Suprapubic skin (tissue), 4 donors: Measurements from ENCODE around the gene PC. TPM values are rescaled to one million over a fixed set of nuclear protein-coding genes. Genes with fewer than 3 reads are reported as not detected.

Experiments
- DNase-seq, 2 donors: peaks; one replicate each; pipeline ENCODE4 v3.0.0-alpha.2; 2019; ENCODE audit warnings: low spot score in 2 of 2
- H3K27ac ChIP-seq: fragments of 200-600 bp; sonication (generic); one replicate; pipeline ENCODE4 v1.5.1; 2019
- H3K27me3 ChIP-seq: fragments of 200-600 bp; sonication (generic); one replicate; pipeline ENCODE4 v1.5.1; 2019
- H3K36me3 ChIP-seq: fragments of 200-600 bp; sonication (generic); one replicate; pipeline ENCODE4 v1.5.1; 2019
- H3K4me1 ChIP-seq: fragments of 200-600 bp; sonication (generic); one replicate; pipeline ENCODE4 v1.5.1; 2019
- H3K4me3 ChIP-seq: fragments of 200-600 bp; sonication (generic); one replicate; pipeline ENCODE4 v1.5.1; 2019; ENCODE audit warnings: mild to moderate bottlenecking
- H3K9me3 ChIP-seq: fragments of 200-600 bp; sonication (generic); one replicate; pipeline ENCODE4 v1.5.1; 2019
- EP300 ChIP-seq: sonication (generic); formaldehyde crosslinking; IDR thresholded peaks from one replicate; pipeline ENCODE4 v1.6.1; 2017; ENCODE audit warnings: antibody characterized with exemption
- POLR2A ChIP-seq, 2 donors: fragments of 450-650 bp; IDR thresholded peaks; one replicate each; pipeline ENCODE4 v1.6.1; 2017; ENCODE audit warnings: antibody characterized with exemption in 2 of 2, mild to moderate bottlenecking in 2 of 2, moderate library complexity in 2 of 2
- POLR2AphosphoS5 ChIP-seq, 3 donors: sonication (generic); formaldehyde crosslinking; IDR thresholded peaks; one replicate each; pipeline ENCODE4 v1.6.1; 2017; ENCODE audit warnings: antibody characterized with exemption in 3 of 3
- WGBS: methylation state at CpG from one replicate; pipeline ENCODE4 v1.1.5; 2018; 5-methylcytosine and 5-hydroxymethylcytosine counted together
- total RNA-seq, 4 donors: library from RNA; depleted of rRNA; stranded (reverse); fragments of >200 nt; gene quantifications; one replicate each; pipeline ENCODE4 v1.1.0, GENCODE V29; 2016
- TF ChIP-seq, protein P1 (sequence below), 2 donors: fragments of 200-600 bp in 1 of 2; fragments of 450-650 bp in 1 of 2; sonication (generic) in 1 of 2; IDR thresholded peaks; one replicate each; pipeline ENCODE4 v1.5.1; 2016 to 2019; ENCODE audit warnings: antibody characterized with exemption in 2 of 2, mild to moderate bottlenecking in 1 of 2, moderate library complexity in 1 of 2

The PC gene
- total RNA-seq, 4 donors from 2014 or later = 10.8 to 25.4 (median 13.9) TPM

DNA sequence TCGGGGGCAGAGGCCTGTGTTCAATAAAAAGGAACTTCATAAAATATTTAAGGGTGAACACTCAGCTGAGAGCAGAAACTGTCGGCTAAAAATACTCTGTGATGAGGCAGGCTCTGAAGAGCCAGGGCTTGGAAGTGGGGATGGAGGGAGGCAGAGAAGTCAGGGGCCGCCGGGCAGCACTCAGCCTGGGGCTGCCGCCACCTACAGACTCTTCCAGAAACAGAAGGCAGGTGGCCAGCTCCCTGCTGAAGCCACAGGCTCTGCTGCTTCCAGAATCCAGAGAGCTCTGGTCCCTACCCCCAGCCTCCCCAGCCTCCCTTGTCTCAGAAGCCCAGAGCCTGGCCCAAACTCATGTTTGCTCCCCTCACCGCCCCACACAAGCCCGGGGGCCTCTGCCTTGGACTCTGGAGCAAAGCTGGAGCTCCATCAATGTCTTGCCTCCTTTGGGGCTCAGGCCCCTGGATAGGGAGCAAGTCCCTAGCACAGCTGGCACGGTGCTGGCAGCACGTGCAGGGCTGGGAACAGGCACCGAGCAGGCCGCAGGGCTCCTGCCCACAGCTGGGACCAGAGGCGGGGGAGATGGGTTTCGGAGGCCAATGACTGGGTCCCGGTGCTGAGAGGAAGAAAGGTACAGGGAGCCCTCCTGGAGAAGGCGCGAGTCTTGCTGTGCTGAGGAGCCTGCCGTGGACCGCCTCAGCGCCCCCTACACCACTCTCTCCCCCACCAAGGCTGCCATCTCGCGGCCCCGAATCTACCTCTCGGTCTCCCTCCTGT, 93.1 kb downstream of the PC start:
- DNase-seq = no peak
- Histone ChIP-seq H3K4me3 (no peak overlapping the region), H3K27me3 (no peaks in the 10 kb centered on the region), H3K9me3 (no peaks in the 10 kb centered on the region), H3K36me3 (peaks cover 18% of the 10 kb centered on the region), H3K27ac (no peak overlapping the region), H3K4me1 (peaks cover 15% of the 10 kb centered on the region)
- TF ChIP-seq, protein P1, sequence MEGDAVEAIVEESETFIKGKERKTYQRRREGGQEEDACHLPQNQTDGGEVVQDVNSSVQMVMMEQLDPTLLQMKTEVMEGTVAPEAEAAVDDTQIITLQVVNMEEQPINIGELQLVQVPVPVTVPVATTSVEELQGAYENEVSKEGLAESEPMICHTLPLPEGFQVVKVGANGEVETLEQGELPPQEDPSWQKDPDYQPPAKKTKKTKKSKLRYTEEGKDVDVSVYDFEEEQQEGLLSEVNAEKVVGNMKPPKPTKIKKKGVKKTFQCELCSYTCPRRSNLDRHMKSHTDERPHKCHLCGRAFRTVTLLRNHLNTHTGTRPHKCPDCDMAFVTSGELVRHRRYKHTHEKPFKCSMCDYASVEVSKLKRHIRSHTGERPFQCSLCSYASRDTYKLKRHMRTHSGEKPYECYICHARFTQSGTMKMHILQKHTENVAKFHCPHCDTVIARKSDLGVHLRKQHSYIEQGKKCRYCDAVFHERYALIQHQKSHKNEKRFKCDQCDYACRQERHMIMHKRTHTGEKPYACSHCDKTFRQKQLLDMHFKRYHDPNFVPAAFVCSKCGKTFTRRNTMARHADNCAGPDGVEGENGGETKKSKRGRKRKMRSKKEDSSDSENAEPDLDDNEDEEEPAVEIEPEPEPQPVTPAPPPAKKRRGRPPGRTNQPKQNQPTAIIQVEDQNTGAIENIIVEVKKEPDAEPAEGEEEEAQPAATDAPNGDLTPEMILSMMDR (IDR thresholded peaks at IDR 0.05) = no peak
- TF ChIP-seq POLR2AphosphoS5 (IDR thresholded peaks at IDR 0.05) (no peak), POLR2A (IDR thresholded peaks at IDR 0.05) (no peak), EP300 (no peak)
- 89% methylated on average over 20 of the region's 23 CpGs for WGBS

GRCh38 chr11:66864172-66864901, 93.8 kb downstream of the PC start:
- 64% methylated on average over 29 of the region's 35 CpGs for whole genome bisulfite sequencing
- H3K9me3 ChIP-seq = no peaks in the 10 kb centered on the region
- TF ChIP-seq, protein P1 (IDR thresholded peaks at IDR 0.05) = no peak
- TF ChIP-seq POLR2A (IDR thresholded peaks at IDR 0.05) (no peak), EP300 (no peak), POLR2AphosphoS5 (IDR thresholded peaks at IDR 0.05) (no peak)
- no peak overlapping the region for H3K27ac ChIP-seq
- H3K4me3 ChIP-seq = no peak overlapping the region
- no peaks in the 10 kb centered on the region for H3K27me3 ChIP-seq
- peaks cover 21% of the 10 kb centered on the region for H3K36me3 ChIP-seq
- peaks cover 15% of the 10 kb centered on the region for H3K4me1 ChIP-seq
- no peak for DNase-seq

DNA sequence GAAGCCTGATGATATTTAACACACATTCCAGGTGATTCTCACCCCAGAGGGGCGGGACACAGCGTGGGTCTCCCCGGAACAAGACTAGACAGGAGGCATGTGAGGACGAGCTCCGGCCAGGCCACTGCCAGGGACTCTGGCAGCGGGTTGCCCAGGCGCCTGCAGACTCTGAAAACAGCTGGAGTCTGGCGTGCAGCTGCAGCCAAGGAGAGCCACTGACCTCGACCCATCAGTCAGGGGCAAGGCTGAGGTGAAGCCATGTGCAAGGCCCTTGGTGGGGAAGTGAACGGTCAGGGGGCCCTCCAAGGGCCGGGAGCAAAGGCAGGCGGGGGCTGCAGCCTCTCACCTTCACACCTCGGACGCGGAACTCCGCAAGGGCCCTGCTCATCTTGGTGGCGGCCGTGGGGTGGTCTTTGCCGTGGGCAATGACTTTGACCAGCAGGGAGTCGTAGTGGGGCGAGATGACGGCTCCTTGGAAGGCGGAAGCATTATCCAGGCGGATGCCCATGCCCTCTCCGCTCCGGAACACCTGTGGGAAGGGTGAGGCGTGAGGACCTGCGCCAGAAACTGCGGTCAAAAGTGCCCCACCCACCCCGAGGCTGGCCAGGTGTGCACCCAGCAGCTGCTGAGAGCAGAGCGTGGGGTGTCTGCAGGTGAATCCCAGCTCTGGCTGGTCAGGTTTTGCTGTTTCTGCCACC, 94.6 kb downstream of the PC start:
- no peaks in the 10 kb centered on the region for H3K27me3 ChIP-seq
- no peak overlapping the region for H3K27ac ChIP-seq
- H3K9me3 ChIP-seq = no peaks in the 10 kb centered on the region
- TF ChIP-seq POLR2A (IDR thresholded peaks at IDR 0.05) = no peak
- no peak for TF ChIP-seq POLR2AphosphoS5 (IDR thresholded peaks at IDR 0.05)
- TF ChIP-seq EP300 = no peak
- TF ChIP-seq, protein P1 (IDR thresholded peaks at IDR 0.05) = no peak
- 43% methylated on average over 21 of the region's 31 CpGs for WGBS
- no peak for DNase-seq
- H3K4me1 ChIP-seq = peaks cover 21% of the 10 kb centered on the region
- H3K36me3 ChIP-seq = peaks cover 21% of the 10 kb centered on the region
- no peak overlapping the region for H3K4me3 ChIP-seq

GRCh38 chr11:66862559-66863037, 95.6 kb downstream of the PC start:
- H3K4me3 ChIP-seq = no peak overlapping the region
- H3K4me1 ChIP-seq = peaks cover 26% of the 10 kb centered on the region
- H3K36me3 ChIP-seq = peaks cover 26% of the 10 kb centered on the region
- H3K27me3 ChIP-seq = no peaks in the 10 kb centered on the region
- peak in 1 of 2 donors; percentile 53 for DNase-seq
- TF ChIP-seq EP300 (no peak), POLR2A (IDR thresholded peaks at IDR 0.05) (no peak), POLR2AphosphoS5 (IDR thresholded peaks at IDR 0.05) (no peak)
- TF ChIP-seq, protein P1 (IDR thresholded peaks at IDR 0.05) = no peak
- no peaks in the 10 kb centered on the region for H3K9me3 ChIP-seq
- no peak overlapping the region for H3K27ac ChIP-seq
- 94% methylated on average over 3 of the region's 11 CpGs for WGBS
